Prostate gland (tissue), 2 donors: Measurements from ENCODE around the gene MCM6. TPM values are rescaled to one million over a fixed set of nuclear protein-coding genes. Genes with fewer than 3 reads are reported as not detected.

Experiments
- DNase-seq: peaks from one replicate; pipeline ENCODE4 v3.0.0-alpha.2; 2019; ENCODE audit warnings: low spot score
- H3K27ac ChIP-seq, 2 donors: fragments of 200-600 bp; sonication (generic); 2 replicates each; pipeline ENCODE4 v1.5.1; 2017 to 2019
- H3K27me3 ChIP-seq: fragments of 200-600 bp; sonication (generic); replicated peaks from 2 replicates; pipeline ENCODE4 v1.5.1; 2019; ENCODE audit not compliant: insufficient read depth
- H3K36me3 ChIP-seq, 2 donors: fragments of 200-600 bp; sonication (generic); 1 replicate in 1 of 2; 2 replicates in 1 of 2; pipeline versions ENCODE4 v1.5.1 to v1.8.1; 2017 to 2019
- H3K4me1 ChIP-seq: fragments of 200-600 bp; sonication (generic); replicated peaks from 2 replicates; pipeline ENCODE4 v1.5.1; 2019
- H3K4me3 ChIP-seq, 2 donors: fragments of 200-600 bp; sonication (generic); 2 replicates each; pipeline ENCODE4 v1.5.1; 2017 to 2019
- H3K9me3 ChIP-seq: fragments of 200-600 bp; sonication (generic); 2 replicates; pipeline ENCODE4 v1.5.1; 2017
- POLR2A ChIP-seq: fragments of 450-650 bp; IDR thresholded peaks from one replicate; pipeline ENCODE4 v1.6.1; 2016; ENCODE audit warnings: antibody characterized with exemption, mild to moderate bottlenecking
- POLR2AphosphoS5 ChIP-seq: sonication (generic); formaldehyde crosslinking; IDR thresholded peaks from one replicate; pipeline ENCODE4 v1.6.1; 2017; ENCODE audit warnings: antibody characterized with exemption
- WGBS: methylation state at CpG from one replicate; pipeline ENCODE4 v1.1.5; 2018; 5-methylcytosine and 5-hydroxymethylcytosine counted together
- intact Hi-C: fragments of 100-400 bp; cut with DNase I; formaldehyde crosslinking; loops from one replicate; pipeline ENCODE4 v1.14.2; 2022
- total RNA-seq, 2 donors: library from RNA; depleted of rRNA; stranded (reverse); fragments of >200 nt; gene quantifications; one replicate each; pipeline ENCODE4 v1.1.0, GENCODE V29; 2016
- TF ChIP-seq, protein P1 (sequence below), 4 experiments: fragments of 200-600 bp in 2 of 4; fragments of 450-650 bp in 2 of 4; sonication (generic) in 2 of 4; IDR thresholded peaks; 1 replicate in 3 of 4; 2 replicates in 1 of 4; pipeline ENCODE4 v1.5.1; 2016 to 2019; ENCODE audit warnings: antibody characterized with exemption in 4 of 4, mild to moderate bottlenecking in 2 of 4, moderate library complexity in 2 of 4

The MCM6 gene
- total RNA-seq, 2 donors from 2014 or later: 6.8 to 19.8 TPM

DNA sequence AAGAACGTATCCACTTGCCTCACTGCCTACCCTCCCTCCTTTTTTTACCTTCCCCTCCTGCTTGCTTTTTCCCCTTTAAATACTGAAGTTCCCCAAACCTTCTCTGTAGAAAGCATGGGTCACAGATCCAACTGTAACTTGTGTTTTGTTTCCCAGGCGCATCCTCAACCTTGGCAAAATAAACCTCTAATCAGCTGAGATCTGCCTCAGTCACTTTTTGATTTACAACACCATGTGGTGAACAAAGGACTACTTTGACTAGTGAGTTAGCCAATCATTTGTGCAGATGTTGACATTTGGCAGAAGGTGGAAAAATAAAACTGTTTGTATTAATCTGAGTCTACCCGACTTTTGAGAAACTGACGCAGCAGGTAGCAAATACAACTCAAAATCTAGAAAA is 23.3 kb upstream of the MCM6 start:
- no peaks in the 10 kb centered on the region for H3K4me1 ChIP-seq
- no peaks in the 10 kb centered on the region for H3K27me3 ChIP-seq
- WGBS: 46% methylated on average over 4 of the region's 4 CpGs
- TF ChIP-seq POLR2A (no peak), POLR2AphosphoS5 (no peak)
- TF ChIP-seq, protein P1, sequence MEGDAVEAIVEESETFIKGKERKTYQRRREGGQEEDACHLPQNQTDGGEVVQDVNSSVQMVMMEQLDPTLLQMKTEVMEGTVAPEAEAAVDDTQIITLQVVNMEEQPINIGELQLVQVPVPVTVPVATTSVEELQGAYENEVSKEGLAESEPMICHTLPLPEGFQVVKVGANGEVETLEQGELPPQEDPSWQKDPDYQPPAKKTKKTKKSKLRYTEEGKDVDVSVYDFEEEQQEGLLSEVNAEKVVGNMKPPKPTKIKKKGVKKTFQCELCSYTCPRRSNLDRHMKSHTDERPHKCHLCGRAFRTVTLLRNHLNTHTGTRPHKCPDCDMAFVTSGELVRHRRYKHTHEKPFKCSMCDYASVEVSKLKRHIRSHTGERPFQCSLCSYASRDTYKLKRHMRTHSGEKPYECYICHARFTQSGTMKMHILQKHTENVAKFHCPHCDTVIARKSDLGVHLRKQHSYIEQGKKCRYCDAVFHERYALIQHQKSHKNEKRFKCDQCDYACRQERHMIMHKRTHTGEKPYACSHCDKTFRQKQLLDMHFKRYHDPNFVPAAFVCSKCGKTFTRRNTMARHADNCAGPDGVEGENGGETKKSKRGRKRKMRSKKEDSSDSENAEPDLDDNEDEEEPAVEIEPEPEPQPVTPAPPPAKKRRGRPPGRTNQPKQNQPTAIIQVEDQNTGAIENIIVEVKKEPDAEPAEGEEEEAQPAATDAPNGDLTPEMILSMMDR (IDR thresholded peaks at IDR 0.05): no peak
- H3K27ac ChIP-seq: no peak overlapping the region
- H3K9me3 ChIP-seq: no peaks in the 10 kb centered on the region
- intact Hi-C loops: no loop called here
- no peaks in the 10 kb centered on the region for H3K36me3 ChIP-seq
- DNase-seq: no peak
- H3K4me3 ChIP-seq: no peak overlapping the region

- intact Hi-C loops: no loop called here
- Histone ChIP-seq H3K4me1 (no peaks in the 10 kb centered on the region), H3K27me3 (no peaks in the 10 kb centered on the region), H3K9me3 (no peaks in the 10 kb centered on the region), H3K4me3 (no peak overlapping the region), H3K27ac (no peak overlapping the region), H3K36me3 (no peaks in the 10 kb centered on the region)
- WGBS: 95% methylated on average over 3 of the region's 3 CpGs
- DNase-seq: no peak
- TF ChIP-seq POLR2AphosphoS5: no peak
- TF ChIP-seq, protein P1 (IDR thresholded peaks at IDR 0.05): no peak
- no peak for TF ChIP-seq POLR2A
Measured at GRCh38 chr2:135898234-135898786, 22.1 kb upstream of the MCM6 start.

- H3K4me3 ChIP-seq: no peak overlapping the region
- no peaks in the 10 kb centered on the region for H3K27me3 ChIP-seq
- intact Hi-C loops: no loop called here
- DNase-seq: no peak
- H3K36me3 ChIP-seq: no peaks in the 10 kb centered on the region
- H3K27ac ChIP-seq: no peak overlapping the region
- no peaks in the 10 kb centered on the region for H3K4me1 ChIP-seq
- 96% methylated on average over 1 of the region's 1 CpG for WGBS
- H3K9me3 ChIP-seq: no peaks in the 10 kb centered on the region
- TF ChIP-seq POLR2AphosphoS5 (no peak), POLR2A (no peak)
- TF ChIP-seq, protein P1 (IDR thresholded peaks at IDR 0.05): no peak
Measured at GRCh38 chr2:135894930-135895329, 18.7 kb upstream of the MCM6 start.

DNA sequence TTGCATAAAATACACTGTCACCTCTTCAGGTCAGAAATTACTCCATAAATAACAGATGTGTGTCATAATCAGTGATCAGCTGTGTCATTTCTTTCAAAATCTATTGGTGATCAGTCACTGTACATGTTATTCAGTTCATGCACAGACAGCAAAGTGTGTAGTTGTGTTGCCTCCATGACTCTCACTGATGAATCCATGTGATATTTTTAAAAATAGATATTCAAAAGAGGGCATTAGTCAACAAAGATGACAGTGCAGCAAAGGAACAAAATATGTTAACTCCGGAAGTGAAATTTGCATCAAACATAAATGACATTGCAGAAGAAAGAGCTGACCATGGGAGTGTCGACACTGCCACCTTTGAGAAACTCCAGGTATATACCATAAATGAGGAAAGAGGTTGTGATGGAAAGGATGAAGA is 17.1 kb upstream of the MCM6 start:
- no peak for DNase-seq
- H3K9me3 ChIP-seq: no peaks in the 10 kb centered on the region
- no peak overlapping the region for H3K27ac ChIP-seq
- H3K4me1 ChIP-seq: no peaks in the 10 kb centered on the region
- H3K27me3 ChIP-seq: no peaks in the 10 kb centered on the region
- intact Hi-C loops: no loop called here
- no peak overlapping the region for H3K4me3 ChIP-seq
- no peaks in the 10 kb centered on the region for H3K36me3 ChIP-seq
- TF ChIP-seq POLR2A: no peak
- no peak for TF ChIP-seq POLR2AphosphoS5
- TF ChIP-seq, protein P1 (IDR thresholded peaks at IDR 0.05): no peak
- 98% methylated on average over 2 of the region's 2 CpGs for WGBS

GRCh38 chr2:135890835-135891234 is 14.6 kb upstream of the MCM6 start:
- no peaks in the 10 kb centered on the region for H3K4me1 ChIP-seq
- WGBS: 64% methylated on average over 6 of the region's 6 CpGs
- intact Hi-C loops: no loop called here
- no peak for DNase-seq
- H3K4me3 ChIP-seq: no peak overlapping the region
- no peaks in the 10 kb centered on the region for H3K36me3 ChIP-seq
- H3K27me3 ChIP-seq: no peaks in the 10 kb centered on the region
- H3K9me3 ChIP-seq: no peaks in the 10 kb centered on the region
- no peak overlapping the region for H3K27ac ChIP-seq
- TF ChIP-seq, protein P1 (IDR thresholded peaks at IDR 0.05): no peak
